Thyroid gland (tissue), 4 donors: ENCODE data around the gene DIP2A.

Experiments
- CTCF ChIP-seq, 6 experiments: fragments of 200-600 bp in 3 of 6; fragments of 450-650 bp in 3 of 6; sonication (generic) in 3 of 6; IDR thresholded peaks; one replicate each; pipeline ENCODE4 v1.5.1; 2016 to 2019; ENCODE audit warnings: antibody characterized with exemption in 6 of 6, mild to moderate bottlenecking in 2 of 6, inconsistent platforms in 1 of 6, moderate library complexity in 1 of 6
- POLR2A ChIP-seq, 2 donors: fragments of 450-650 bp; IDR thresholded peaks; one replicate each; pipeline ENCODE4 v1.6.1; 2017; ENCODE audit warnings: antibody characterized with exemption in 2 of 2, mild to moderate bottlenecking in 2 of 2, moderate library complexity in 1 of 2

- TF ChIP-seq CTCF (IDR thresholded peaks at IDR 0.05) (peak in 1 of 6 experiments; percentile 7), POLR2A (IDR thresholded peaks at IDR 0.05) (no peak)
Observed at GRCh38 chr21:46540087-46540710, 81.5 kb downstream of the DIP2A start.
